Head of caudate nucleus (tissue), 42 donors: ENCODE measurements around the gene WTIP.
"Not testable (repeated sequence)": the region's sequence is repeated elsewhere in the genome, so short reads cannot be mapped to it uniquely, and the experiment has no call there.

ENCODE experiments used
- DNase-seq, 42 donors: peaks; one replicate each; pipeline versions ENCODE4 v3.0.0 to v3.0.0-alpha.2; 2020 to 2021; ENCODE audit warnings: mixed read lengths in 7 of 42
- intact Hi-C: fragments of 100-400 bp; cut with DNase I; formaldehyde crosslinking; loops from one replicate; pipeline ENCODE4 v1.15.0; 2022

WTIP gene

GRCh38 chr19:34499155-34499834 lies 17.7 kb downstream of the WTIP start:
- intact Hi-C loops = no loop called here
- DNase-seq = peak in 2 of 42 donors; percentile 2 to 10

- intact Hi-C loops = loop anchor here (2.0 kb wide), 1 partner anchor 212 kb away; no protein-coding TSS in a partner anchor
- peak in 4 of 42 donors; percentile 22 to 44 (median 33) for DNase-seq
These were observed 19.1 kb downstream of the WTIP start for GRCh38 chr19:34500656-34501120.

- intact Hi-C loops = loop anchor here (2.0 kb wide), 1 partner anchor 211 kb away; no protein-coding TSS in a partner anchor
- DNase-seq = peak; percentile 63 to 97 (median 92)
These were observed 20.1 kb downstream of the WTIP start for GRCh38 chr19:34501339-34502320.

GRCh38 chr19:34502582-34503411 lies 21.2 kb downstream of the WTIP start:
- DNase-seq = peak in 5 of 42 donors; percentile 16 to 30 (median 22)
- intact Hi-C loops = no loop called here

- DNase-seq = peak in 8 of 42 donors; percentile 3 to 29 (median 17)
These were observed 22.1 kb downstream of the WTIP start for GRCh38 chr19:34503531-34504272.

GRCh38 chr19:34504273-34504808 lies 22.8 kb downstream of the WTIP start:
- DNase-seq = peak in 7 of 42 donors; percentile 7 to 28 (median 12)
- intact Hi-C loops = no loop called here

More at GRCh38 chr19:34503531-34504272, 22.1 kb downstream of the WTIP start:
- intact Hi-C loops = no loop called here

- intact Hi-C loops = no loop called here
- DNase-seq = peak in 8 of 42 donors; percentile 5 to 28 (median 15)
These were observed 23.3 kb downstream of the WTIP start for GRCh38 chr19:34504809-34505291.

GRCh38 chr19:34505321-34506025 lies 23.9 kb downstream of the WTIP start:
- peak in 6 of 42 donors; percentile 1 to 36 (median 24) for DNase-seq
- intact Hi-C loops = no loop called here

- intact Hi-C loops = no loop called here
- DNase-seq = peak in 3 of 42 donors; percentile 3 to 32 (median 28)
These were observed 24.4 kb downstream of the WTIP start for GRCh38 chr19:34506026-34506370.

- no peak for DNase-seq
- intact Hi-C loops = no loop called here
These were observed 26.0 kb downstream of the WTIP start for GRCh38 chr19:34507414-34508067.

GRCh38 chr19:34508540-34508939 lies 27.0 kb downstream of the WTIP start:
- DNase-seq = peak in 1 of 42 donors; percentile 27

GRCh38 chr19:34510904-34511303 lies 29.3 kb downstream of the WTIP start:
- intact Hi-C loops, DNase-seq: not testable (repeated sequence)

More at GRCh38 chr19:34508540-34508939, 27.0 kb downstream of the WTIP start:
- intact Hi-C loops = no loop called here

GRCh38 chr19:34512254-34512822 lies 30.8 kb downstream of the WTIP start:
- intact Hi-C loops = no loop called here
- no peak for DNase-seq

GRCh38 chr19:34513767-34514166 lies 32.2 kb downstream of the WTIP start:
- intact Hi-C loops = no loop called here

GRCh38 chr19:34519602-34520001 lies 38.0 kb downstream of the WTIP start:
- intact Hi-C loops = no loop called here
- DNase-seq = no peak

More at GRCh38 chr19:34513767-34514166, 32.2 kb downstream of the WTIP start:
- DNase-seq = no peak

GRCh38 chr19:34523408-34523807 lies 41.9 kb downstream of the WTIP start:
- intact Hi-C loops = no loop called here
- DNase-seq = no peak
